ENCODE measurements around the gene COL18A1.
"Not testable (repeated sequence)": the region's sequence is repeated elsewhere in the genome, so short reads cannot be mapped to it uniquely, and the experiment has no call there.

The COL18A1 gene

DNA sequence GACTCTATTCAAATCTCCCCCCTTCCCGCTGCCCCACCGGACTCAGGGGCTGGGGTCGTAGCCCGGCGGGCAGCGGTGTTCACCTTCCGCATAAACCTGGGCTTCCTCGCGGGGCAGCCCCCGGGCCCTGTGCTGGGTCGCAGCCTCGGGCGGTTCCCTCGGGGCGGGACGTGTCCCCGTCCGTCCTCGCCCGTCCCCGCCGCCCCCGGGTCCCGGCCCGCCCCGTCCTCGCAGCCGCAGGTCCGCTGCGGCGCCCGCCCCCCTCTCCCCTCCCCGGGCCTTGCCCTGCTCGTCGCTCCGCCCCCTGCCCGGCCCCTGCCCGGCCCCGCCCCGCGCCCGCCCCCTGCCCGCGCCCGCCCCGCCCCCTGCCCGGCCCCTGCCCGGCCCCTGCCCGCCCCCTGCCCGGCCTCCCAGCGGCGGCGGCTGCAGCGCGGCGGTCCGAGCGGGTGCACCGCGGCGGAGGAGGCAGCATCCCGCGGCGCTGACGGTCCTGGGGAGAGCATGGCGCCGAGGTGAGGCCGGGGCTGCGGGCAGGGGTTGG is at the start of gene COL18A1:
COL18A1 (plus strand) TSS at position 436 of the 541 bp plus-strand sequence; CDS start at position 502, 66 bp downstream.
- H3K27ac ChIP-seq = peak within 1 kb of the TSS; percentile 45

DNA sequence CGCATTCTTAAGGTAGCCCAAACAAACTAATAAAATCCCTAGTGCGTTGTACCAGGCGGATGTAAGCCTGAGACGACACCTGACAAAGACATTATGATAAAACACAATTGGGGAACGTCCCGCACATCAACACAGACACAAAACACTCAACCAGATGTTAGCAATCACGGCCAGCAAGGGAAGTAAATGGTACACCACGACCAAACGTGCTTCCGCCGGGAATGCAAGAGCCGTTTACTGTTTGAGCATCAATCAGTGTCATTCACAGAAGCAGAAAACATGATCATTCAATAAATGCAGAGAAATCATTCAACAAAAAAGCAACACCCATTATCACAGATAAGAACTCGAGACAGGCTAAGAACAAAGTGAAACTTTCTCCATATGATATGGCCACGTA is 49.4 kb upstream of the COL18A1 start:
- DNase-seq (ENCODE audit: low read depth, low spot score) = no peak

More for the DNA sequence above, at the start of gene COL18A1:
- no peak for DNase-seq (ENCODE audit: low read depth, low spot score)

DNA sequence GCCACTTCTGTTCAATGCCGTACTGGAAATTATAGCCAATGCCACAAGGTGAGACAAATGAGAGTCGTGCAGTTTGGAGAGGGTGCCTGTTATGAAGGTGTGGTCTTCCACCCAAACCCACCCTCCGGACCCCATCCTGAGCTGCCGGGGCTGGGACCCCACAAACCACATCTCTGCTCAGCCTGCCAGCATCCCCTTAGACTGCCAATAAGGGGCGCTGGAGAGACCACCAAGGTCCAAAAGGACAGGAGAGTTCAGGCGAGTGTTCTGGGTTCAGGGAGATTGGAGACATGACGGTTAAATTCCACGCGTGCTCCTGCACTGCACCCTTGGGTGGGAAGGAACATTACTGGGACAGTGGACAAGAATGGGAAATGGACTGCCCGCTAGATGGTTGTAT is 48.7 kb upstream of the COL18A1 start:
- H3K27ac ChIP-seq = no peak overlapping the region
- DNase-seq (ENCODE audit: low read depth, low spot score) = no peak

More for the DNA sequence above, 49.4 kb upstream of the COL18A1 start:
- H3K27ac ChIP-seq = no peak overlapping the region

DNA sequence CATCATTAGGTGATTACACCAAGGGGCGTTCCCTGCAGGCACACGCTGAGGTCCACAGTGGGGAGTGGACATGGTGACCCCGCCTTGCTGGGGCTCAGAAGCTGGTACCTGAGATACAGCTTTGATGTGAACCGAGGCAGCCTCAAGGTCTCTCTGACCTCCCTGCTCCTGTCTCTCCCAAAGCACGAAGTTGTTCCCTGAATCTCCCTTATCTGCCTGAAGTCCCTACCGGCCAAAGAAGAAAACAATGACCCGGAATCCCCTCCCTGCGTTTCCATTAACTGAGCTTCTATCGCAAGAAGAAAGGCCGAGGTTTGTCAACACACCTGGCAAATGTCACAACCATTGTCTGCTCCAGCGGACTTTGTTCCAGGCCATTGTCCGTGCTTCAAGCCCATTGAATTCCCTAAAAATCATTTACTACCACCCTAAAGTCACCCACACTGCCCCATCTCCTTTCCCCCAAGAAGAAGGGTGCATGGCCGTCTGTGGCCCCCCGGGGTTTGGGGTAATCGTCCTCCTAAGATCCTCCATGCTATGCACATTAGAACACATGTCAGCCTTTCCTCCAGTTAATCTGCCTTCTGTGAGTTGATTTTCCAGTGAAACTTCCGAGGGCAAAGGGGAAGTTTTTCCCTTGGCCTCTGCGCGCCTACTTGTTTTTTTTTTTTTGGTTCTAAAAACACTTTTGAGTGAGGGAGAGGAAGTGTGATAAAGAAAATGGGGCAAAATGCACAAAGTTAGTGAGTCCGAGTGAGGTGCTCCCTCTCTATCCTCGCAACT is 48.1 kb upstream of the COL18A1 start:
- no peak for DNase-seq (ENCODE audit: low read depth, low spot score)
- H3K27ac ChIP-seq = no peak overlapping the region

DNA sequence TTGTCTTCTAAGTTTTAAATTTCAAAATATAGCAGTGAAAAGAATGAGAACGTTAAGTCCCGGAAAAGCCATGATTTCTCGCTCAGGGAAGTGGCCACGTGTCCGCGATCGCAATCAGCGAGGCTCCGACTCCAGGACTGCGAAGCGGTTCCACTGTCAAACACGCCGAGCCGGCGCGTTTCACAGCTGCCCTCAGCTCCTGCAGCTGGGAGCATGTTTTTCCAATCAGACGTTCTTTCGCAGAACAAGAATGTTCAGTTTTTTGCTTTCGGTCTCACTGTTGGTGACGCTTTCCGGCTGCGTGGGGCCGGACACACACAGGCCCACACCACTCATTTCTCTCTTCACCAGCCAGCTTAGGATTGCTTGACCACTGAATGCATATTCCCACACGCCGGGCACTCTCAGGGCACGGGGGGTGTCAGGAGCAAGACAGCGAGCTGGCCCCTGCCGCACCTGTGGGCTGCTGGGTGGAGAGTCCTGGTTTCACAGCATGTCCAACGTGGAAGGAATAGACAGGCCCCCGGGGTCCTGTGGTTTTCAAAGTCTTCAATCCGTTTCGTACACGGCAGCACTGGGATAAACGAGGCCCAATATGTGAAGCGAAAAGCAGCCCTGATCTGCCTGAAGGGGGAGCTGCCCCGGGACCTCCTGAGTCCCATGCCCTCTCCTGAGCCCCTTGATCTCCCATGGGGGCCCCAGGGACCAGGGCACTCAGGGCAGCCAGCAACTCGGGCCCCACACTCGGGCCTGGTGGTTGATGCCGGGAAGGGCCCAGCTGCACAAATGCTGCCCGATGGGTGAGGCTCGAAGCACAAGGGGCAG is 47.3 kb upstream of the COL18A1 start:
- no peak overlapping the region for H3K27ac ChIP-seq

DNA sequence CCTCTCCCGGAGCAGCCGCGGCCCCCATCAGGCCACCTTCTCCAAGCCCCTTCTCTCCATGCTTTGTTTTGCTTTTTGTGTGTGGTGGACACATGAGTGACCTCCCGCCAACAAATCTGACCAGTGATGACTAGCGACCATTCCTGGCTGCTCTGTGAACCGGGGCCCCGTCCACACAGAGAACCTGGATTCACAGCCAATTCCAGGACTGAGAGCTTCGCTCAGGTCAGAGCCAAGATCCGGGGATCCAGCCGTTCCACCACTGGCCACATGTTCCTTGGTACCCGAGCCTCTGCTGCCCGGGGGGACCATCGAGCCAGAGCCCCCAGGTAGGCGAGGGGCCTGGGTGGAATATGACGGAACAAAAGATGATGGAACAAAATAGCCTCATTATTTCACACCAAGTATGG is 46.7 kb upstream of the COL18A1 start:
- no peak overlapping the region for H3K27ac ChIP-seq
- no peak for DNase-seq (ENCODE audit: low read depth, low spot score)

More for the DNA sequence above, 47.3 kb upstream of the COL18A1 start:
- no peak for DNase-seq (ENCODE audit: low read depth, low spot score)

DNA sequence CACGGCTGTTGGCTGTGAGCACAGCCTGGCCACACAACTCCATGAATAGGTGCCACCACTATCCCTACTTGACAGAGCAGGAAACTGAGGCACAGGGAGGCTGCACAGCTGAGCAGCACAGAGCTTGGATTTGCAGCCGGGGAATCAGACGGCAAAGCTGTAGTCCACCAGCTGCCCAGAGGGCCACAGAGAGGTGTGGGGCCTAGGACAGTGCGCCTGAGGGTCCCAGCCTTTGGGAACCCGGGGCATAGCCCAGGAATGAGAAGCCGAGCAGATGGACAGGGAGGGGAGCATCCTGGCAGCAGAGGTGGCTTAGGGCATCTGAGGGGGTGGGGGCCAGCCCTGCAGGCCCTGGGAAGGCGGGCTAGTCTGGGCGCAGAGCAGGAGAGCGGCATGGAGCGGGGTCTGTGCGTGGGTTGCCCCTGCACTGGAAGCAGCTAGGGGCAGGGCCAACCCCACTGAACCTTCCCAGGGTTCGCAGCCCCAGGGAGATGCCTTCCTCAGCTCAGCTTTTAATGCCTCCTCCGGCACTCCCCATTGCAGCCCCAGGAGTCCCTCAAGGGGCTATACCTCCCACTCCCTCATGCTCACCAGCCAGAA is 46.2 kb upstream of the COL18A1 start:
- no peak overlapping the region for H3K27ac ChIP-seq
- no peak for DNase-seq (ENCODE audit: low read depth, low spot score)

DNA sequence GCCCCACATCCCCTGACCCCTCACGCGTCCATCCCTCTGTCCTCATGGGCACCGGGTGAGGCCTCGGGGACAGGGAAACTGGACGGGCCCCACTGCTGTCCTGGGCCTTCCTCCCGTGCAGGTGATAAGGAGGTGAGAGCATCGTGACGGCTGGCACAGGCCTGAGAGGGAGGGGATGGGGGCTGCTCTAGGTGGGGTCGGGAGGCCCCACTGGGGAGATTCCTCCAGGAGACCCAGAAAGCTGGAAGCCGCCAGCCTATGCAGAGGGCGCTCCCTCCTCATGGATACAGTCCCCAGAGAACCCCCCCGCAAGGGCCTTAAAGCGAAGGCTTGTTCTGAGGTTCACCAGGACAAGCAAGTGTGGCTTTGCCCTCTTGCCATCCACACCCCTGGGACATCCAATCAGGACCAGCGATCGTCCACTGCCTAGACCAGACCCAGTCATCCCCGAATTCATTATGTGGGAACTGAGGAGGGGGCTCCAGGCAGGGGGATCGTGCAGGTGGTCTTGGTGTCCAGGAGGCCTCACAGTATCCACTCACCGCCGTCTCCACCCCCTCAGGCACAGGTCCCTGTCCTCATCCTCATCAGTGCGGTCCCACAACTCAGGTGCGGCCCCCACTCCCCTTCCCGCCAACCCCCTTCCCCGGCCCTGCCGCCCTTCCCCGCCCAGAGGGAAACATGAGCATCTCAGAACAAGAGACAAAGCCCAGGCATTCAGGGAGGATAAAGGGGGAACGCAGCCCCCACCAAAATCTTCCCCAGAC is 45.3 kb upstream of the COL18A1 start:
- no peak for DNase-seq (ENCODE audit: low read depth, low spot score)
- no peak overlapping the region for H3K27ac ChIP-seq

DNA sequence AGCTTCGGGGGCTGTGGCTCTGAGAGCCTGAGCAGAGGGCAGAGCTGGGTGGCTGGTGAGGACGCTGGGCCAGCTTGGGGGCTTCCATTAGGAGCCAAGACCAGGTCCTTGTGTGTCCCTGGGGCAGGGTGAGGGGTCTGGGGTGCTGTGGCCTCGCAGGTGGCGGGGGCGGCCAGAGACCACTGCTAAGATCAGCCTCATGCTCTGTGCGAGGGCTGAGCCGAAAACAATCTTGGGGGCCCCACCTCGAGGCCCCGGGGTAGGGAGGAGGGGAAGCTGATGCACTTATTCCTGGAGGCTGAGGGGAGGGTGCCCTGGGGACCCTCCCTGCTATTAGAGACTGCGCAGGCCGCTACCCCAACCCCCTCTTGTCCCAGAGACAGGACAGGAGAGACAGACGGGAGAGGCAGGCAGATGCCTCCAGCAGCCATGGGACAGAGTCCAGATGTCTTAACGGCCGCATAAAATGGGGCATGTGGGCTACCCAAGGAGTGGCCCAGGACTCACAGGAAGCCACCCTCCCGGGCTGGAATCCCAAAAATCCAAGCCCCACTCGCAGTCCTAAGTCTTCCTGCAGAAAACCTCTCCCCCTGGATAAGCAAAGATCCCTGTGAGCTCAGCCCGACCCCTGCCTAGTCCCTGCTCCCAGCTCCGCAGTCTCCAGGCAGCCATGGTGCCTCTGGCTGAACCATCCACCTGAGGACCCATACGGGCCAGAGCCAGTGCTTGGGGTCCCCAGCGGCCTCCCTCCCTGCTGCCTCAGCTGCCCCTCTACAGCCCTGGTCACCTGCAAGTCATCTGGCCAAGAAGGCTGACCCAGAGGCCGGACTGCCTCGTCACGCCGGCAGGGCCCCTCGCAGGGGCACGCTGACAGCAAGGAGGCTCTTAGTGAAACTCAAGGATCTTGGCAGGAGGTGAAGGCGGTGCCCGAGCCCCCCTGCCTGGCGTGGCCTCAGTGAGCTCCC is 43.6 kb upstream of the COL18A1 start:
- no peak for DNase-seq (ENCODE audit: low read depth, low spot score)

DNA sequence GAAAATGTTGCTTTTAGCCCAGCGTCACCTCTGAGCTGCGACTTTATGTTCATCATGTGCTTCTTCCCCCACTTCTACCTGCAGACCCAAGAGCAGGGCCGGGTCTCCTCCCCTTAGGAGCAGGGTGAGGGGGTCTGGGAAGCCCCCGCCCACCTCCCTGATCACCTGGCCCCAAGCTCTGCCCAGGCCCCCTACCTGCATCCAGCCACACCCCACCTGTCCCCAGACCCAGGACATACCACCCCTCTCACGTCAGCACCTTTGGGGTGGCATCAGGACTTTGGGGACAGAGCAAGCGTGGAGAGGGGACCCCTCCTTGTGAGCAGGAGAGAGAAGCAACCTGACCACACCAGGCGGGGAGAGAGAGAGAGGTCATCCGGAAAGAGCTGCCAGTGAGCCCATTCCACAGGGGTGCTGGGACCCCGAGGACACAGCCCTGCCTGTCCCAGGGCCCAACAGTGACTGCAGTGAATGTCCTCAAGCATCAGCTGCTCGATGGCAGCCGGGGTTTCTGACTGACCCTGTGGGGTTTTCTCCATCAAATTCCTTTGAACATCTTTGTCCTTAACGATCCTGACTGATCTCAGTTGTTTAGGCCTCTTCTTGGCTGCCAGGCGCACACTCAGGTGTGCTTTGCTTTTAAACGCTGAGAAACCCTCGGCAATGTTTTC is 42.8 kb upstream of the COL18A1 start:
- no peak for DNase-seq (ENCODE audit: low read depth, low spot score)

More for the DNA sequence above, 43.6 kb upstream of the COL18A1 start:
- H3K27ac ChIP-seq = no peak overlapping the region

DNA sequence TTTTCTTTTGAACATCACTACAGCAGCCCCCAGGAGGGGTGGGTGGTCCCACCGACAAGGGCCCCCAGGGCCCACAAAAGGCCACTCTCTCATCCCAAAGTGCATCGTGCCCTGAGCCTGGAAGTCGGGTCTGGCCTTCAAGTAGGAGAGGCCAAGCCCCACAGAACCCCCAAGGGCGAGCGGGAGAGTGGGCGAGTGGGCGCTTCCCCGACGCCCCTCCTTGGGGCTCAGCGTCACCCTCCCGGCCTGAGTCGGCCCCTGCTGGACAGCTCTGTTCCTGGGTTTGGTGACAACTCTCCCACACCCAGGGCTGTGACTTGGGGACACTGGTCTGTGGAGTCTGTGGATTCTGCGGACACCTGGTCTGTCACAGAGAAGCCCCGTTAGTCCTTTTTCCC is 42.2 kb upstream of the COL18A1 start:
- no peak overlapping the region for H3K27ac ChIP-seq
- no peak for DNase-seq (ENCODE audit: low read depth, low spot score)

More for the DNA sequence above, 42.8 kb upstream of the COL18A1 start:
- no peak overlapping the region for H3K27ac ChIP-seq

DNA sequence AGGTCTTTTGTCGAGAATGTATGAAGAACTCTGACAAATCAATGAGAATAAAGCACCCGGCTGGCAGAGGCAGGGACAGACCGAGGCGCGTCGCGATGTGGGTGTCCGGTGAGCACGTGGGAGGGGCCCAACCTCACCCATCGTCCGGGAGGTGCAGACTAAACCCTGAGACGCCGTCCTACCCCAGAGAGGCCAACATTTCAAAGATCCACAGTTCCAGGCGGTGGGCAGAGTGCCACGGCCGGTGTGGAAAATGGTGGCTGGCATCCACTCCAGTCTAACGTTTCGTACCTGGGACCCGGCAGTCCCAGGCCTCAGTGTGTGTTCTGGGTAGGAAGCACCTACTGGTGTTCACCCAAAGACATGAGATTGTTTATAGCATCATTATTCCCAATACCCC is 41.7 kb upstream of the COL18A1 start:
- not testable (repeated sequence) for DNase-seq (ENCODE audit: low read depth, low spot score)
- H3K27ac ChIP-seq = peak overlapping the region; percentile 71

DNA sequence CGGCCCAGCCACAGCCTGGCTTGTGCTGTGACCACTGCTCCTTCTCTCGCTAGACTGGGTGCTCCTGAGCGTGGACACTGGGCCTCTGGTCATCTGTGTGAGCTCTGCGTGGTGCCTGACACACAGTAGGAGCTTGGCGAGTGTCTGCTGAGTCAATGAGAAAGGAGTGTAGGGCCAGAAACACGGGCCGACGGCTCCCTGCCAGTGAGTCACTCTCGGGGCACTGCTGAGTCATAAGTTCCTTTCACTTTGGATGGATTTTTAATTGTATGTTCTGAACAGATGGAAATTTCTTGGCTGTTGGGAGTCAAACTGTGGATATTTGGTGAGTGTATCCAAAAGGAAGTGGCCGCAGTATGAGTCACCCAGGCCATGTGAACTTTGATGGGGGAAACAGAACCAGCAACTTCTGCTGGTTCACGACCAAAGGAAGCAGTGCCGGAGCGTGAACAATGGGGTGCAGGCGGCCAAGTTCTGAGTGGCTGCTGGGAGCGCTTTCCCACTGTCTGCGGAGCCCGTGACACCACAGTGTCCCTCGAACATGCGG is 41.0 kb upstream of the COL18A1 start:
- peak overlapping the region; percentile 71 for H3K27ac ChIP-seq
- peak; percentile 45 for DNase-seq (ENCODE audit: low read depth, low spot score)

DNA sequence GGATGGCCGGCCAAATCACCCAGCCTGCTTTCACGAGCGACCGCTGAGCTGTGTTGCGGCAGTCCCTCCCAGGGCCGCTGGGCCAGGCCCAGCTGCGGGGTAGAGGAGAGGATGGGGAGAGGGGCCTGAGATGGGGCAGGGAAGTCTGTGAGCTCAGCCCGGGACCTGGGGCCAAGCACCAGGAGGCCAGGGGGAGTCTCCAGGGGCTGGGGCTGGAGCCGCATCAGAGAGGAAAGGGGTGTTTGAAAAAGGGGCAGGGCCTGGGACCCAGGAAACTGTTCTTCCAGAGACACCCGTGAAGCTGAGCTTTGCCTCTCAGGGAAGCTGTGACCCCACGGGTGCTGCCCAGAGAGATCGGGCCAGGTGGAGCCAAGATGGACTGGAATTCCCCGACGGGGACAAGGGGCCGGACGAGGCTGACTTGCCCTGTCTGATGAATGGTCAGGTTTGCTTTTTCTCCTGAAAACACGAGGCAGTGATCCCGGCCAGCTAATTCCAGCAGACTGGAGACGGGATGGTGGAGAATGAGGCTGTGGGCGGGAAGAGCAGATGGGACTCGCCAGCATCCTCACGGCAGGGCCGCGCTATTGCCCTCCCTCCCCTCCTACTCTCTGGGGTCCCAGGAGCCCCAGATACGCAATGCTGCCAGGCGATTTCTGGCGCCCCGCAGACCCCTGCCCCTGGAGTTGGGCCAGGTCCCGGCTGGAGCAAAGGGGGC is 40.3 kb upstream of the COL18A1 start:
- DNase-seq (ENCODE audit: low read depth, low spot score) = no peak
- peak overlapping the region; percentile 71 for H3K27ac ChIP-seq

DNA sequence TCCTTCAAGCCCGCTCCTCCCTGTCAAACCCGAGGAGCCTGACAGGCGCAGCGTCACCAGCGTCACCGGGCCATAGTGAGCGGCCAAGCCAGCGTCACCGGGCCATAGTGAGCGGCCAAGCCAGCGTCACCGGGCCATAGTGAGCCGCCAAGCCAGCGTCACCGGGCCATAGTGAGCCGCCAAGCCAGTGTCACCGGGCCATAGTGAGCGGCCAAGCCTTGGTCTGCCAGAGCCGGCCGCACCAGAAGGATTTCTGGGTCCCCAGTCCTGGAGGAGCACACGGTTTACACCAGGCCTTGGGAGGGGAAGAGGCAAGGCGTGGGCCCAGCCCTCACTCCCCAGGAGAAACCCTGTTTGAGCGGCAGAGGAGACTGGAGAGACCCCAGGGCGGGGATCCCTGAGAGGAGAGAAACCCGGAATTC is 39.8 kb upstream of the COL18A1 start:
- DNase-seq (ENCODE audit: low read depth, low spot score) = no peak
- no peak overlapping the region for H3K27ac ChIP-seq

DNA sequence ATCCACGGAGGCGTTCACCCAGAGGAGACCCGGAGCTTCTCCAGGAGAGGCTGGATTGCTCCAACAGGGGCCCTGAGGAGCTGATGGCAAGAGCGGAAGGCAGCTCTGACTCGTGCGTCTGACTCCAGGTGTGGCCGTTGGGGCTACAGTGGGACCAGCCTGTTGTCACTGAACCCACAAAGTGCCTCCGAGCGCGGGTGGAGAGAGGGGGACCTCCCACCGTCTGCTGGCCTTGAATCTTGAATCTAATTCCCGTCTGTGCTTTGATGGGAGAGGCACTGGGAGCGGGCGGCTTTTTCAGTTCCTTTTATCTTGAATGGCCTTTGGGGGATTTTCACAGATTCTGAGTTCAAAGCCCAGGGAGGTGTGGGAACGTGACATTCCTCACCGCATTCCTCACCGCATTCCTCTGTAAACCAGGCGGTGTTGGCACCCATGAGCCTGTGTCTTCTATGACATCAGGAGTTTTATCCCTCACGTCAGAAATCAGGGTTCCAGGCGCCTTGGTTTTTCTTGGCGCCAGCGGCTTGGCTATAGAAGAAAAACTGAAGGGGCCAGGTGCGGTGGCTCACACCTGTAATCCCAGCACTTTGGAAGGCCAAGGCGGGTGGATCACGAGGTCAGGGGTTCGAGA is 39.2 kb upstream of the COL18A1 start:
- no peak for DNase-seq (ENCODE audit: low read depth, low spot score)
- H3K27ac ChIP-seq = no peak overlapping the region

DNA sequence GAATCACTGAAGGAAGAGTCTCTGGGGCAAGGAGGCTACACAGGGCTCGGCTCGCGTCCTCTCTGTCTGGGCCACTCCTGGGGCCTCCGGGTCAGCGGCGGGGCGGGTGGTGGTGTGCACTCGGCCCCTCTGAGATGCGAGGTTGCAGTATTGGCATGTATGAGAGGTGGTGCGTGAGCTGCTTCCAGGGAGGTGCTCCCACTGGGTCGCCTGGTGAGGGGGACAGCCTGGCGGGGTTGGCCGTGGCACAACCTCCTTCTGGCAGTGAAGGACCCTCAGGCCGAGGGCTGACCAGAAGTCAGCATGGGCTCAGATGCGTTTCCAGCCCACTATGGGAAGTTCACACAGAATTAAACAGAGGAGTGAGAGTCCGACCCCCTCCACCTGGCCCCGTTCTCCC is 38.5 kb upstream of the COL18A1 start:
- DNase-seq (ENCODE audit: low read depth, low spot score) = no peak
- no peak overlapping the region for H3K27ac ChIP-seq

All from epithelial cell of prostate (primary cell).